Fibroblast of mammary gland (primary cell): ENCODE measurements around the gene PRDM11.

Experiments used
- DNase-seq: peaks from one replicate; pipeline ENCODE4 v3.0.0-alpha.2; 2010; ENCODE audit warnings: low read depth
- H3K4me3 ChIP-seq: 2 replicates; pipeline ENCODE4 v1.5.1; 2011; ENCODE audit warnings: low read depth, mild to moderate bottlenecking, low read length, moderate library complexity; ENCODE audit not compliant: control insufficient read depth
- CTCF ChIP-seq: conservative IDR thresholded peaks from 2 replicates; pipeline ENCODE4 v1.5.1; 2011; ENCODE audit warnings: low read depth, low read length, inconsistent platforms; ENCODE audit not compliant: control insufficient read depth, insufficient read depth

PRDM11 gene

DNA sequence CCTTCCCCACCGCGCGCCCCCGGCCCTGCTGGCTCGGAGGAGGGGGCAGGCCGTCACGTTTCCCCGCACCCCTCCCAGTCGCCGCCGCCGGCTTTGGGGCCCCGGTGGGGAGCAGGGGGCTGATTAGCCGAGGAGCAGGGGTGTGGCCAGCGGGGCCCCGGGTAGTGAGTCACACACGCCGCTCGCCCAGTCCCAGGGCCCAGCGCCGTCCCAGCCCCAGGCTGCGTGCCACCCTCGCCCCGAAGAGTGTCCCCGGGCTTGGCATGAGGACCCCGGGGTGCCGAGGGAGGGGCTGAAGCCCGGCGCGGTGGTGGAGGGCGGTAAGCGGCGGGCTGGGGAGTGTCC, 34.4 kb downstream of the PRDM11 start:
- DNase-seq = peak; percentile 13
- peak overlapping the region; percentile 2 for H3K4me3 ChIP-seq
- no peak for TF ChIP-seq CTCF

- DNase-seq = no peak
- no peak for TF ChIP-seq CTCF
- H3K4me3 ChIP-seq = peak overlapping the region; percentile 2
Observed at GRCh38 chr11:45181193-45181888, 34.9 kb downstream of the PRDM11 start.

GRCh38 chr11:45181889-45182550, 35.6 kb downstream of the PRDM11 start:
- no peak for TF ChIP-seq CTCF
- no peak overlapping the region for H3K4me3 ChIP-seq
- DNase-seq = no peak

DNA sequence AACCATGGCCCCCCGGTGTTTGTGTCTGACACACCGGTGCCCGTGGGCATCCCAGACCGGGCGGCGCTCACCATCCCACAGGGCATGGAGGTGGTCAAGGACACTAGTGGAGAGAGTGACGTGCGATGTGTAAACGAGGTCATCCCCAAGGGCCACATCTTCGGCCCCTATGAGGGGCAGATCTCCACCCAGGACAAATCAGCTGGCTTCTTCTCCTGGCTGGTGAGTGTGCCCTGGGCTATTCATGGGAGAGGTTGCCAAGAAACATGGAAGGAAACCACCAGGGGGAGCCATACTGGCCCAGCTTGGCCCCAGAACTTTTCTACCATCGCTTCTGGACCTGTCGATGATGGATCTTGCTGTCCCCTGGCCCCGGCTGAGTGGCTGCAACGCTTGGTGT, 36.5 kb downstream of the PRDM11 start:
- peak; percentile 47 for DNase-seq
- TF ChIP-seq CTCF = peak; percentile 54
- no peak overlapping the region for H3K4me3 ChIP-seq

- H3K4me3 ChIP-seq = no peak overlapping the region
- TF ChIP-seq CTCF = no peak
- no peak for DNase-seq
Observed at GRCh38 chr11:45184640-45185039, 38.2 kb downstream of the PRDM11 start.

DNA sequence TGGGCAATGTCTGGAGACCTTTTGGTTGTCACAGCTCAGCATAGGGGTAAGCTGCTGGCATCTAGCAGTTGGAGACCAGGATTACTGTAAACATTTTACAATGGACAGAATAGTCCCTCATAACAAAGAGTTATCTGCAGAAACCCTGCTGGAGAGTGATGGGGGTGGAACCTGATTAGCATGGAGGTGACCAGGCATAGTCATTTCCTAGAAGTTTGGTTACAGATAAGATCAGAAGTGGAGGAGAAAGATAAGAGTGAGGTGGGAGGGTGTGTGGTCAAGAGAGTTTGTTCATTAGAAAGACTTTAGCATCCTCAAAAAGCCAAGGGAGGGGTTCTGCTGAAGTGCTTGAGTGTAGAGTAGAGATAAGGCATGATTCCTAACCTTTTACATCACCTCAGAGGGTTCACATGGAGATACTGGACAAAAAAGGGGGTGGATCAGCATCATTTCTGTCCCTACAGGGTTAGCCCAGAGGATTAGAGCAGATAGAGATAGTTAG, 38.8 kb downstream of the PRDM11 start:
- DNase-seq = no peak
- H3K4me3 ChIP-seq = no peak overlapping the region
- no peak for TF ChIP-seq CTCF
